MM.1S (cell line): ENCODE results near the gene ZMYND10.
A peak's percentile ranks its signal among the peaks of the same experiment; 100 is the strongest.
"Not testable (repeated sequence)": the region's sequence is repeated elsewhere in the genome, so short reads cannot be mapped to it uniquely, and the experiment has no call there.

Experiments
- DNase-seq: peaks from one replicate; pipeline ENCODE4 v3.0.0-alpha.2; 2015
- H2AFZ ChIP-seq: fragments of 300-600 bp; sonication (generic); 2 replicates; pipeline ENCODE4 v1.6.0; 2016; ENCODE audit warnings: antibody characterized with exemption, low read length
- H3F3A ChIP-seq: fragments of 300-600 bp; sonication (generic); 2 replicates; pipeline ENCODE4 v1.6.1; 2016; ENCODE audit warnings: mild to moderate bottlenecking, antibody characterized with exemption, low read length, moderate library complexity, mixed read lengths; ENCODE audit not compliant: insufficient read depth
- H3K27ac ChIP-seq: fragments of 300-600 bp; sonication (generic); 2 replicates; pipeline ENCODE4 v1.5.1; 2016; ENCODE audit warnings: mild to moderate bottlenecking, low read length
- H3K27me3 ChIP-seq: fragments of 300-600 bp; sonication (generic); replicated peaks from 2 replicates; pipeline ENCODE4 v1.6.0; 2016; ENCODE audit warnings: low read length; ENCODE audit not compliant: insufficient read depth
- H3K36me3 ChIP-seq: fragments of 300-600 bp; sonication (generic); replicated peaks from 2 replicates; pipeline ENCODE4 v1.6.1; 2016; ENCODE audit warnings: mild to moderate bottlenecking, low read length, mixed read lengths; ENCODE audit not compliant: insufficient read depth
- H3K4me1 ChIP-seq: fragments of 300-600 bp; sonication (generic); 2 replicates; pipeline ENCODE4 v1.6.1; 2016; ENCODE audit warnings: low read length, mixed read lengths
- H3K4me2 ChIP-seq: fragments of 300-600 bp; sonication (generic); 2 replicates; pipeline ENCODE4 v1.6.0; 2016; ENCODE audit warnings: low read depth, low read length
- H3K4me3 ChIP-seq: fragments of 300-600 bp; sonication (generic); 2 replicates; pipeline ENCODE4 v1.5.1; 2016; ENCODE audit warnings: low read length, mixed read lengths
- H3K79me2 ChIP-seq: fragments of 300-600 bp; sonication (generic); 2 replicates; pipeline ENCODE4 v1.6.1; 2016; ENCODE audit warnings: mixed run types, low read length, mixed read lengths
- H3K9ac ChIP-seq: fragments of 300-600 bp; sonication (generic); 2 replicates; pipeline ENCODE4 v1.6.1; 2016; ENCODE audit warnings: low read length, mixed read lengths
- H3K9me2 ChIP-seq: fragments of 300-600 bp; sonication (generic); replicated peaks from 2 replicates; pipeline ENCODE4 v1.6.1; 2016; ENCODE audit warnings: mild to moderate bottlenecking, low read length, mixed read lengths; ENCODE audit not compliant: insufficient read depth
- H3K9me3 ChIP-seq: fragments of 300-600 bp; sonication (generic); replicated peaks from 2 replicates; pipeline ENCODE4 v1.6.1; 2016; ENCODE audit warnings: mild to moderate bottlenecking, low read length, mixed read lengths; ENCODE audit not compliant: insufficient read depth
- H4K20me1 ChIP-seq: fragments of 300-600 bp; sonication (generic); 2 replicates; pipeline ENCODE4 v1.6.1; 2016; ENCODE audit warnings: mild to moderate bottlenecking, low read length, moderate library complexity, mixed read lengths; ENCODE audit not compliant: insufficient read depth
- CTCF ChIP-seq: fragments of 300-600 bp; sonication (generic); IDR thresholded peaks from 2 replicates; pipeline ENCODE4 v1.5.1; 2016; ENCODE audit warnings: antibody characterized with exemption, low read length, mixed read lengths
- EZH2 ChIP-seq: fragments of 300-600 bp; sonication (generic); optimal IDR thresholded peaks from 2 replicates; pipeline ENCODE3; 2017; ENCODE audit warnings: low read depth, mild to moderate bottlenecking, antibody characterized with exemption, low read length, mixed read lengths
- EZH2phosphoT487 ChIP-seq: fragments of 300-600 bp; sonication (generic); IDR thresholded peaks from 2 replicates; pipeline ENCODE4 v1.6.1; 2018; ENCODE audit warnings: antibody characterized with exemption, low read length

ZMYND10 gene

DNA sequence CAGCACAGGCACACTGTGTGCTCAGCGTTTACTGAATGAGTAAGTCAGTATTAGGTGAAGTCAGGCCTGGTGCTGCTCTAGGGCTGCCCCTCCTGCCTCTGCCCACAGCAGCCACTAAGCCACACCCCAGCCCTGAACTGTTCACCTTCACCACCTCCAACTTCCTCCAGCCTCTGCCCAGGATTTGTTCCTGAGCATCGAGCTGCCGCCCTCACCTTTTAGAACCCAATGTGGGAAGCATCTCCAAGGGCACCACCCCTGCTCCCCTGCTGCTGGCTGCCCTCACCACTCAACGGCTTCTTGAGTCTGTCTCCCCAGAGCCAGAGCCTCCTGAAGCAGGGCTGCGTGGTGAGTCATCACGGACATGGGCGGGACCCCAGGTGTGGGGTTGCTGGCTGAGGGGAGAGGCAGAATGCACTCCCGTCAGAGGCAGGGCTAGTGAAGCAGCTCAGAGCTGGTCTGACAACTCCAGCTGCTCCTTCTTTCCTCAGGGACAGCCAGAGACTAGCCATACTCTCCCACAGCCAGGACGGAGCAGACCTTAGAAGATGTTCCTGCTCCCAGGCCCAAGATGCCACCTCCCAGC lies 28.8 kb downstream of the ZMYND10 start:
- Histone ChIP-seq H3K9me3 (no peaks in the 10 kb centered on the region), H3K4me2 (no peak overlapping the region), H3K9ac (no peak overlapping the region), H3K9me2 (no peaks in the 10 kb centered on the region), H3K4me3 (no peak overlapping the region), H3K36me3 (no peaks in the 10 kb centered on the region), H3K79me2 (peaks cover 12% of the 10 kb centered on the region; the same call in 1 of the 2 replicates), H3K4me1 (0 out of 2 replicates have a peak, but pooled peaks cover 8% of the 10 kb centered on the region), H3F3A (no peaks in the 10 kb centered on the region), H4K20me1 (no peaks in the 10 kb centered on the region), H2AFZ (no peak overlapping the region), H3K27me3 (no peaks in the 10 kb centered on the region), H3K27ac (0 out of 2 replicates have a peak overlapping the region, but pooled peaks have one; percentile 7)
- DNase-seq: no peak
- TF ChIP-seq EZH2phosphoT487 (no peak), EZH2 (no peak), CTCF (no peak)

DNA sequence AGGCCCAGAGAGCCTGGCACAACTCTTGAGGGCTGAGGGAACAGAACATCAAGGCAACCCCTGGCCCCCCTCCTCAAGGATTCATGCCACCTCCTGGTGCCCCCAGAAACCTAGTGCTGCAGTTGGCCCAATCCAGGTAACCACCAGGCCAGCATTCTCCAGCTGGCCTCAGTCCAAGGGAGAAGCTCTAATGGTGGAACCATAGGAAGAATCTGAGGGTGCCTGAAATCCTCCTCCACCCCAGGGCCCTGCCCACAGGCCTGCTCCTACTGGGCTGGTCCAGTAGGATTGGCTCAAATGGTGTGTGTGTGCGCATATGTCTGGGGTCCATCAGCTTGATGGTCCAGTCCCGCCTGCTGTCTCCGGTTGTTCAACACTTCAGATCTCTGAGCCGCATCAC lies 30.7 kb downstream of the ZMYND10 start:
- H3K27ac ChIP-seq: no peak overlapping the region
- H3K9me3 ChIP-seq: no peaks in the 10 kb centered on the region
- H3K9ac ChIP-seq: no peak overlapping the region
- H3K9me2 ChIP-seq: no peaks in the 10 kb centered on the region
- H2AFZ ChIP-seq: no peak overlapping the region
- no peaks in the 10 kb centered on the region for H3F3A ChIP-seq
- H3K4me2 ChIP-seq: no peak overlapping the region
- no peak for TF ChIP-seq CTCF
- TF ChIP-seq EZH2: no peak
- no peak for TF ChIP-seq EZH2phosphoT487
- H4K20me1 ChIP-seq: no peaks in the 10 kb centered on the region
- no peaks in the 10 kb centered on the region for H3K36me3 ChIP-seq
- no peaks in the 10 kb centered on the region for H3K27me3 ChIP-seq
- 0 out of 2 replicates have a peak, but pooled peaks cover 5% of the 10 kb centered on the region for H3K4me1 ChIP-seq
- no peak for DNase-seq
- peaks cover 4% of the 10 kb centered on the region; the same call in 1 of the 2 replicates for H3K79me2 ChIP-seq
- no peak overlapping the region for H3K4me3 ChIP-seq

GRCh38 chr3:50314342-50314741 lies 31.2 kb downstream of the ZMYND10 start:
- no peak overlapping the region for H3K9ac ChIP-seq
- no peak overlapping the region for H3K4me2 ChIP-seq
- no peaks in the 10 kb centered on the region for H4K20me1 ChIP-seq
- no peaks in the 10 kb centered on the region for H3K9me3 ChIP-seq
- no peak overlapping the region for H3K27ac ChIP-seq
- no peaks in the 10 kb centered on the region for H3K27me3 ChIP-seq
- no peaks in the 10 kb centered on the region for H3K36me3 ChIP-seq
- no peaks in the 10 kb centered on the region for H3K79me2 ChIP-seq
- H3K4me3 ChIP-seq: no peak overlapping the region
- H2AFZ ChIP-seq: no peak overlapping the region
- TF ChIP-seq EZH2 (no peak), EZH2phosphoT487 (no peak), CTCF (no peak)
- no peaks in the 10 kb centered on the region for H3K9me2 ChIP-seq
- DNase-seq: no peak
- 0 out of 2 replicates have a peak, but pooled peaks cover 3% of the 10 kb centered on the region for H3F3A ChIP-seq
- H3K4me1 ChIP-seq: 0 out of 2 replicates have a peak, but pooled peaks cover 5% of the 10 kb centered on the region

- H4K20me1 ChIP-seq, H3K4me2 ChIP-seq, H3K27me3 ChIP-seq, H3K79me2 ChIP-seq, H3K27ac ChIP-seq, H3K9ac ChIP-seq, DNase-seq, H3K9me2 ChIP-seq, H3K4me1 ChIP-seq, H3K4me3 ChIP-seq, H2AFZ ChIP-seq, H3K36me3 ChIP-seq, H3F3A ChIP-seq, H3K9me3 ChIP-seq: not testable (repeated sequence)
These were observed 33.5 kb downstream of the ZMYND10 start for GRCh38 chr3:50312041-50312440.
